SKM-1 treated with dmso at 0.1 percent for 144 hours (cell line): ENCODE results near the gene PKD1.

ENCODE experiments used
- DNase-seq: peaks from one replicate; lab custom pipeline; 2025; ENCODE audit not compliant: unreplicated experiment; lab: John Stamatoyannopoulos, UW

Gene PKD1

GRCh38 chr16:2056077-2056476 lies 79.6 kb downstream of the PKD1 start:
- no peak for DNase-seq

GRCh38 chr16:2054543-2055245 lies 81.0 kb downstream of the PKD1 start:
- DNase-seq: no peak

GRCh38 chr16:2053897-2054296 lies 81.8 kb downstream of the PKD1 start:
- no peak for DNase-seq

GRCh38 chr16:2053211-2053610 lies 82.5 kb downstream of the PKD1 start:
- no peak for DNase-seq

GRCh38 chr16:2048116-2048543 lies 87.6 kb downstream of the PKD1 start:
- DNase-seq: no peak

- peak; percentile 95 for DNase-seq
Measured at GRCh38 chr16:2047330-2048115, 88.2 kb downstream of the PKD1 start, which contains the start of the genes NTHL1 and TSC2. Gene NTHL1, minus strand, starts transcription at chr16:2047834. Its CDS starts 11 bp downstream, at chr16:2047823. Gene TSC2, plus strand, starts transcription at chr16:2047985. Its CDS starts 631 bp downstream, at chr16:2048616.

GRCh38 chr16:2046893-2047329 lies 88.8 kb downstream of the PKD1 start:
- no peak for DNase-seq

GRCh38 chr16:2045965-2046892 lies 89.5 kb downstream of the PKD1 start:
- DNase-seq: no peak

- no peak for DNase-seq
Measured at GRCh38 chr16:2044541-2044940, 91.2 kb downstream of the PKD1 start.

- DNase-seq: no peak
Measured at GRCh38 chr16:2043667-2044451, 91.8 kb downstream of the PKD1 start.

- DNase-seq: no peak
Measured at GRCh38 chr16:2042986-2043666, 92.6 kb downstream of the PKD1 start.

- DNase-seq: no peak
Measured at GRCh38 chr16:2042171-2042985, 93.3 kb downstream of the PKD1 start.

- no peak for DNase-seq
Measured at GRCh38 chr16:2040787-2041522, 94.7 kb downstream of the PKD1 start.

- DNase-seq: no peak
Measured at GRCh38 chr16:2040041-2040786, 95.5 kb downstream of the PKD1 start.

- DNase-seq: no peak
Measured at GRCh38 chr16:2039274-2040031, 96.2 kb downstream of the PKD1 start.
